B cell (primary cell): Measurements from ENCODE around the gene CT83. TPM values are rescaled to one million over a fixed set of nuclear protein-coding genes. Genes with fewer than 3 reads are reported as not detected.

ENCODE experiments used
- ATAC-seq: fragments of 200-7000 bp; cut with Tn5 transposase; one replicate; pipeline ENCODE4 v1.10.0; 2021; ENCODE audit warnings: low read depth, mild to moderate bottlenecking, moderate number of reproducible peaks, moderate library complexity
- CTCF ChIA-PET: fragments of 350-600 bp; sonication (Branson Sonifier 250); formaldehyde crosslinking; loops from one replicate; lab custom pipeline; 2021; ENCODE audit warnings: antibody characterized with exemption, inconsistent platforms; lab: Charles Lee
- POLR2A ChIA-PET: fragments of 350-600 bp; sonication (Branson Sonifier 250); formaldehyde crosslinking; loops from one replicate; lab custom pipeline; 2021; ENCODE audit warnings: antibody characterized with exemption; lab: Charles Lee
- DNase-seq: peaks from one replicate; pipeline ENCODE4 v3.0.0; 2013
- H2AFZ ChIP-seq: 2 replicates; pipeline ENCODE4 v1.6.1; 2012; ENCODE audit warnings: mild to moderate bottlenecking, low read depth, low read length; ENCODE audit not compliant: insufficient read depth, poor library complexity, severe bottlenecking
- H3K27ac ChIP-seq, 2 donors: 1 replicate in 1 of 2; 2 replicates in 1 of 2; pipeline ENCODE4 v1.5.1; 2012 to 2013; ENCODE audit warnings: low read length in 2 of 2, mild to moderate bottlenecking in 2 of 2, moderate library complexity in 1 of 2
- H3K27me3 ChIP-seq, 4 experiments: fragments of 200-600 bp in 1 of 4; sonication (generic) in 1 of 4; replicated peaks in 1 of 4; 1 replicate in 2 of 4; 2 replicates in 2 of 4; pipeline versions ENCODE4 v1.6.1 to v1.7.0; 2013 to 2016; ENCODE audit warnings: low read length in 3 of 4, mild to moderate bottlenecking in 2 of 4, mixed read lengths in 1 of 4, moderate library complexity in 1 of 4; ENCODE audit not compliant: insufficient read depth in 4 of 4, control insufficient read depth in 3 of 4; ENCODE audit errors: control extremely low read depth in 1 of 4
- H3K36me3 ChIP-seq, 2 experiments: replicated peaks in 1 of 2; 1 replicate in 1 of 2; 2 replicates in 1 of 2; pipeline versions ENCODE4 v1.6.1 to v1.7.1; 2013; ENCODE audit warnings: low read length in 1 of 2; ENCODE audit not compliant: insufficient read depth in 2 of 2, control insufficient read depth in 1 of 2; ENCODE audit errors: control extremely low read depth in 1 of 2, extremely low read depth in 1 of 2
- H3K4me1 ChIP-seq, 2 donors: fragments of 200-600 bp in 1 of 2; sonication (generic) in 1 of 2; 1 replicate in 1 of 2; 2 replicates in 1 of 2; pipeline versions ENCODE4 v1.5.1 to v1.6.1; 2013 to 2017; ENCODE audit warnings: low read length in 2 of 2; ENCODE audit not compliant: control insufficient read depth in 2 of 2, insufficient read depth in 2 of 2
- H3K4me2 ChIP-seq: replicated peaks from 2 replicates; pipeline ENCODE3; 2012; ENCODE audit warnings: mild to moderate bottlenecking, low read depth, low read length; ENCODE audit not compliant: poor library complexity, severe bottlenecking
- H3K4me3 ChIP-seq, 5 experiments: fragments of 200-600 bp in 1 of 5; sonication (generic) in 1 of 5; 1 replicate in 3 of 5; 2 replicates in 2 of 5; pipeline versions ENCODE4 v1.5.1 to v1.7.0; 2011 to 2016; ENCODE audit warnings: low read length in 4 of 5, mild to moderate bottlenecking in 4 of 5, low read depth in 2 of 5, control low read depth in 1 of 5, moderate library complexity in 1 of 5; ENCODE audit not compliant: insufficient read depth in 1 of 5; ENCODE audit errors: control extremely low read depth in 1 of 5, extremely low read depth in 1 of 5
- H3K79me2 ChIP-seq: fragments of 200-600 bp; sonication (generic); one replicate; pipeline ENCODE4 v1.6.0; 2016; ENCODE audit warnings: low read length; ENCODE audit not compliant: control insufficient read depth, insufficient read depth
- H3K9ac ChIP-seq: fragments of 200-600 bp; sonication (generic); 2 replicates; pipeline ENCODE4 v1.6.1; 2017; ENCODE audit warnings: mild to moderate bottlenecking, low read length, moderate library complexity
- H3K9me3 ChIP-seq, 3 donors: one replicate each; pipeline versions ENCODE4 v1.6.1 to v1.7.1; 2013; ENCODE audit warnings: low read length in 2 of 3; ENCODE audit not compliant: control insufficient read depth in 2 of 3, insufficient read depth in 1 of 3; ENCODE audit errors: control extremely low read depth in 1 of 3
- H4K20me1 ChIP-seq: 2 replicates; pipeline ENCODE4 v1.6.0; 2012; ENCODE audit warnings: mild to moderate bottlenecking, low read length; ENCODE audit not compliant: insufficient read depth, control insufficient read depth, poor library complexity, severe bottlenecking
- H3K27ac Mint-ChIP-seq: one replicate; pipeline ENCODE4 v1.8.0; 2021; ENCODE audit warnings: mixed read lengths
- H3K27me3 Mint-ChIP-seq: one replicate; pipeline ENCODE4 v1.8.0; 2021; ENCODE audit warnings: mixed read lengths
- H3K4me1 Mint-ChIP-seq: one replicate; pipeline ENCODE4 v1.8.0; 2021; ENCODE audit warnings: mixed read lengths
- H3K4me3 Mint-ChIP-seq: one replicate; pipeline ENCODE4 v1.8.0; 2021; ENCODE audit warnings: mixed read lengths
- H3K9me3 Mint-ChIP-seq: one replicate; pipeline ENCODE4 v1.8.0; 2022; ENCODE audit warnings: mixed read lengths; ENCODE audit not compliant: insufficient read depth
- CTCF ChIP-seq: fragments of 200-600 bp; IDR thresholded peaks from one replicate; pipeline ENCODE4 v1.8.0; 2022; ENCODE audit warnings: antibody characterized with exemption, mild to moderate bottlenecking
- EZH2 ChIP-seq: IDR thresholded peaks from 2 replicates; pipeline ENCODE4 v1.6.1; 2012; ENCODE audit warnings: borderline replicate concordance, low read depth, mild to moderate bottlenecking, moderate library complexity, low read length; ENCODE audit not compliant: insufficient read depth, poor library complexity, severe bottlenecking
- WGBS: methylation state at CpG from one replicate; pipeline ENCODE4 v1.1.5; 2013; ENCODE audit warnings: missing lambda C conversion rate; ENCODE audit not compliant: insufficient coverage; 5-methylcytosine and 5-hydroxymethylcytosine counted together
- intact Hi-C: fragments of 100-400 bp; cut with micrococcal nuclease; formaldehyde crosslinking; loops from one replicate; pipeline ENCODE4 v1.10.0; 2022
- polyA plus RNA-seq: library from polyadenylated mRNA; depleted of rRNA; stranded (reverse); fragments of >200 nt; gene quantifications from 2 replicates; pipeline ENCODE4 v1.2.3, GENCODE V29; 2012
- total RNA-seq, 2 donors: library from RNA; stranded (reverse); fragments of 120-200 nt in 1 of 2; gene quantifications; 1 replicate in 1 of 2; 2 replicates in 1 of 2; pipeline versions ENCODE4 v1.2.3 to v1.2.4, GENCODE V29; 2013 to 2022

CT83 gene
- total and polyA plus RNA-seq, 2 donors (not counting 1 experiment from before 2014, with no cell fraction given): not detected

GRCh38 chrX:116493271-116493670, 30.5 kb upstream of the CT83 start:
- Histone ChIP-seq H3K79me2 (no peaks in the 10 kb centered on the region), H3K4me2 (no peak overlapping the region), H3K9me3 (no peaks in the 10 kb centered on the region), H4K20me1 (no peaks in the 10 kb centered on the region), H3K27me3 (no peaks in the 10 kb centered on the region), H3K4me1 (no peaks in the 10 kb centered on the region), H3K36me3 (no peaks in the 10 kb centered on the region), H3K27ac (no peak overlapping the region), H2AFZ (no peak overlapping the region), H3K4me3 (no peak overlapping the region), H3K9ac (no peak overlapping the region)
- CTCF ChIA-PET: no interaction called here
- H3K27ac Mint-ChIP-seq: no peak overlapping the region
- H3K27me3 Mint-ChIP-seq: no peaks in the 10 kb centered on the region
- H3K4me3 Mint-ChIP-seq: no peak overlapping the region
- intact Hi-C loops: no loop called here
- ATAC-seq (no peak), DNase-seq (no peak)
- WGBS: no CpG with 5 or more reads among the region's 2 CpGs
- no peak for TF ChIP-seq EZH2
- TF ChIP-seq CTCF: no peak
- POLR2A ChIA-PET: no interaction called here
- H3K4me1 Mint-ChIP-seq: no peaks in the 10 kb centered on the region
- H3K9me3 Mint-ChIP-seq: no peaks in the 10 kb centered on the region

GRCh38 chrX:116490104-116490503, 27.3 kb upstream of the CT83 start:
- no peak for DNase-seq
- intact Hi-C loops: no loop called here
- POLR2A ChIA-PET: no interaction called here
- Histone ChIP-seq H3K36me3 (no peaks in the 10 kb centered on the region), H2AFZ (no peak overlapping the region), H3K4me1 (no peaks in the 10 kb centered on the region), H3K27ac (no peak overlapping the region), H3K4me3 (no peak overlapping the region), H3K27me3 (no peaks in the 10 kb centered on the region), H3K9ac (no peak overlapping the region), H3K9me3 (no peaks in the 10 kb centered on the region), H3K4me2 (no peak overlapping the region), H4K20me1 (no peaks in the 10 kb centered on the region), H3K79me2 (no peaks in the 10 kb centered on the region)
- TF ChIP-seq CTCF: no peak
- TF ChIP-seq EZH2: no peak
- no peak overlapping the region for H3K27ac Mint-ChIP-seq
- no peaks in the 10 kb centered on the region for H3K27me3 Mint-ChIP-seq
- no peaks in the 10 kb centered on the region for H3K4me1 Mint-ChIP-seq
- CTCF ChIA-PET: no interaction called here
- no peak for ATAC-seq
- no peak overlapping the region for H3K4me3 Mint-ChIP-seq
- no peaks in the 10 kb centered on the region for H3K9me3 Mint-ChIP-seq
